SK-N-SH (cell line): Measurements from ENCODE around the gene TMEM161B.

Experiments used
- CTCF ChIP-seq: fragments of 200-600 bp; sonication (generic); IDR thresholded peaks from 2 replicates; pipeline ENCODE4 v1.6.1; 2017; ENCODE audit warnings: antibody characterized with exemption, mild to moderate bottlenecking, moderate library complexity
- EP300 ChIP-seq, 2 experiments: IDR thresholded peaks; 2 replicates each; pipeline versions ENCODE4 v1.4.0 to v1.6.1; 2012; ENCODE audit warnings: borderline replicate concordance in 1 of 2, low read depth in 1 of 2, low read length in 1 of 2
- GABPA ChIP-seq: IDR thresholded peaks from 2 replicates; pipeline ENCODE4 v1.4.0; 2012; ENCODE audit warnings: low read depth, mild to moderate bottlenecking
- MAX ChIP-seq: IDR thresholded peaks from 2 replicates; pipeline ENCODE4 v1.4.0; 2012; ENCODE audit warnings: low read depth
- NFIC ChIP-seq: IDR thresholded peaks from 2 replicates; pipeline ENCODE4 v1.4.0; 2012; ENCODE audit warnings: borderline replicate concordance
- POLR2AphosphoS5 ChIP-seq: IDR thresholded peaks from 2 replicates; pipeline ENCODE4 v1.6.1; 2012; ENCODE audit warnings: low read depth, low read length
- SMC3 ChIP-seq: IDR thresholded peaks from 2 replicates; pipeline ENCODE4 v1.6.1; 2012; ENCODE audit warnings: low read depth, low read length, improper control_type of control experiment
- ZBTB33 ChIP-seq: IDR thresholded peaks from 2 replicates; pipeline ENCODE4 v1.4.0; 2012; ENCODE audit warnings: low read depth, borderline replicate concordance

GRCh38 chr5:88195636-88196035, 73.0 kb downstream of the TMEM161B start:
- TF ChIP-seq ZBTB33 (no peak), EP300 (IDR thresholded peaks at IDR 0.05; ENCODE audit: borderline replicate concordance in 1 of 2, low read depth in 1 of 2, low read length in 1 of 2) (no peak), MAX (no peak), CTCF (no peak), POLR2AphosphoS5 (no peak), GABPA (no peak), SMC3 (no peak), NFIC (no peak)
